Measurements from ENCODE around the gene SPATA4.
"Not testable (repeated sequence)": the region's sequence is repeated elsewhere in the genome, so short reads cannot be mapped to it uniquely, and the experiment has no call there.

The SPATA4 gene

GRCh38 chr4:176195184-176195978, at the start of gene SPATA4:
Gene SPATA4, minus strand, starts transcription at chr4:176195585. Its CDS starts 23 bp downstream, at chr4:176195562.
- DNase-seq, result peak; percentile 95

- DNase-seq, result no peak
These were observed 47.5 kb upstream of the SPATA4 start for GRCh38 chr4:176242764-176243347.

- DNase-seq, result no peak
These were observed 46.3 kb upstream of the SPATA4 start for GRCh38 chr4:176241703-176242102.

GRCh38 chr4:176238826-176239225, 43.4 kb upstream of the SPATA4 start:
- no peak for DNase-seq

- DNase-seq, result no peak
These were observed 42.8 kb upstream of the SPATA4 start for GRCh38 chr4:176238157-176238610.

- DNase-seq, result no peak
These were observed 41.6 kb upstream of the SPATA4 start for GRCh38 chr4:176236946-176237345.

- no peak for DNase-seq
These were observed 35.5 kb upstream of the SPATA4 start for GRCh38 chr4:176230836-176231235.

- no peak for DNase-seq
These were observed 34.3 kb upstream of the SPATA4 start for GRCh38 chr4:176229645-176230044.

GRCh38 chr4:176226736-176227135, 31.4 kb upstream of the SPATA4 start:
- no peak for DNase-seq

GRCh38 chr4:176223561-176223960, 28.2 kb upstream of the SPATA4 start:
- DNase-seq, result no peak

- DNase-seq, result no peak
These were observed 26.8 kb upstream of the SPATA4 start for GRCh38 chr4:176222149-176222548.

GRCh38 chr4:176217510-176217909, 22.1 kb upstream of the SPATA4 start:
- no peak for DNase-seq

- DNase-seq, result not testable (repeated sequence)
These were observed 17.0 kb upstream of the SPATA4 start for GRCh38 chr4:176212351-176212750.

- no peak for DNase-seq
These were observed 15.4 kb upstream of the SPATA4 start for GRCh38 chr4:176210579-176211296.

GRCh38 chr4:176210101-176210500, 14.7 kb upstream of the SPATA4 start:
- no peak for DNase-seq

- DNase-seq, result no peak
These were observed 14.2 kb upstream of the SPATA4 start for GRCh38 chr4:176209535-176209934.

GRCh38 chr4:176207839-176208238, 12.5 kb upstream of the SPATA4 start:
- no peak for DNase-seq

- no peak for DNase-seq
These were observed 9.9 kb upstream of the SPATA4 start for GRCh38 chr4:176205299-176205698.

- DNase-seq, result no peak
These were observed 3.0 kb upstream of the SPATA4 start for GRCh38 chr4:176198316-176198903.

- peak; percentile 66 for DNase-seq
These were observed 1.4 kb downstream of the SPATA4 start for GRCh38 chr4:176193938-176194337.

GRCh38 chr4:176193126-176193525, 2.3 kb downstream of the SPATA4 start:
- DNase-seq, result no peak

GRCh38 chr4:176191974-176192373, 3.4 kb downstream of the SPATA4 start:
- no peak for DNase-seq

Data from stimulated activated CD4-positive, alpha-beta T cell treated with anti-CD3 and anti-CD28 coated beads, Interleukin-1b, Interleukin-23, amount 100 ng/mL, for 48 hours (primary cell).